ENCODE results near the gene PAPOLA. TPM values are rescaled to one million over a fixed set of nuclear protein-coding genes. Genes with fewer than 3 reads are reported as not detected.

The PAPOLA gene
- total and polyA plus RNA-seq, 2 experiments from 2014 or later, result 198 to 237 TPM

DNA sequence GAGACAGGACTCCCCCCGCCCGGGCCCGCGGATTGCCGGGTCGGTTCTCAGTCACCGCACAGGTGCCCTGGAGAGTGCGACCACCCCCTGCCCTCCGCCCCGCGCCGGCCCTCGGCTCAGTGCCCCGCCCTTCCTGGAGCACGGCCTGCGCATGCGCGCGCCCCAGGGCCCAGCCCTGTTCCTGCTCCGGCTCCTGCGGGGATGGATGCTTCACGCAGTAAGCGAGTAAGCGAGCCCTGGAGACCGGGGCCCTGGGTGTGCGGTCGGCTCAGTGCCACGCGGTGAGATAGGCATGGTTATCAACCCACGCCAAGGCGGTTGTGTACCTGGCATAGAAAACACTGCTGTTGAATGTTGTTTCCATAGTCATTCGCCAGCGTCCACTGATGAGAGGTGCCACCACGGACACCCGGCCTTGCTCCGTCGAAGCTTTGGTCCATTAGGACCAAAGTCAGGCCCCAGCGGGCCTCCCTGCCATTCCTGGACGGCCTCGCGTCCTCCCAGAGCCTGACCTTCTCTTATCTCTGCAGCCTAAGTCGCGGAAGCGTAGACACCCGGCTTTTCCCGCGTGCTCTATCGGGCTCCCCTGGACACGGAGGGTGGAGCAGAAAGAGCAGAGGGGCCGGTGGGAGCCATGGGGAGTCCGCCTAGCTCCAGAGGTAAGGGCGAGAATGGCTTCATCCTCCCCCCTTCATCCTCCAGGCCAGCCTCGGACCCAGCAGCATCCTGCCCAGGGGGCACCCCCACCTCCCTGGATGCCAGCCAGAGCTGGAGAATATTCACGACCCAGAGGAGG is 90.6 kb downstream of the PAPOLA start (continued):
- TF ChIP-seq ZNF114 (CRISPR knock-in tag; IDR thresholded peaks at IDR 0.05) (no peak), EZH2phosphoT487 (IDR thresholded peaks at IDR 0.05; ENCODE audit: unreplicated experiment) (no peak)
- TF ChIP-seq, protein P1, sequence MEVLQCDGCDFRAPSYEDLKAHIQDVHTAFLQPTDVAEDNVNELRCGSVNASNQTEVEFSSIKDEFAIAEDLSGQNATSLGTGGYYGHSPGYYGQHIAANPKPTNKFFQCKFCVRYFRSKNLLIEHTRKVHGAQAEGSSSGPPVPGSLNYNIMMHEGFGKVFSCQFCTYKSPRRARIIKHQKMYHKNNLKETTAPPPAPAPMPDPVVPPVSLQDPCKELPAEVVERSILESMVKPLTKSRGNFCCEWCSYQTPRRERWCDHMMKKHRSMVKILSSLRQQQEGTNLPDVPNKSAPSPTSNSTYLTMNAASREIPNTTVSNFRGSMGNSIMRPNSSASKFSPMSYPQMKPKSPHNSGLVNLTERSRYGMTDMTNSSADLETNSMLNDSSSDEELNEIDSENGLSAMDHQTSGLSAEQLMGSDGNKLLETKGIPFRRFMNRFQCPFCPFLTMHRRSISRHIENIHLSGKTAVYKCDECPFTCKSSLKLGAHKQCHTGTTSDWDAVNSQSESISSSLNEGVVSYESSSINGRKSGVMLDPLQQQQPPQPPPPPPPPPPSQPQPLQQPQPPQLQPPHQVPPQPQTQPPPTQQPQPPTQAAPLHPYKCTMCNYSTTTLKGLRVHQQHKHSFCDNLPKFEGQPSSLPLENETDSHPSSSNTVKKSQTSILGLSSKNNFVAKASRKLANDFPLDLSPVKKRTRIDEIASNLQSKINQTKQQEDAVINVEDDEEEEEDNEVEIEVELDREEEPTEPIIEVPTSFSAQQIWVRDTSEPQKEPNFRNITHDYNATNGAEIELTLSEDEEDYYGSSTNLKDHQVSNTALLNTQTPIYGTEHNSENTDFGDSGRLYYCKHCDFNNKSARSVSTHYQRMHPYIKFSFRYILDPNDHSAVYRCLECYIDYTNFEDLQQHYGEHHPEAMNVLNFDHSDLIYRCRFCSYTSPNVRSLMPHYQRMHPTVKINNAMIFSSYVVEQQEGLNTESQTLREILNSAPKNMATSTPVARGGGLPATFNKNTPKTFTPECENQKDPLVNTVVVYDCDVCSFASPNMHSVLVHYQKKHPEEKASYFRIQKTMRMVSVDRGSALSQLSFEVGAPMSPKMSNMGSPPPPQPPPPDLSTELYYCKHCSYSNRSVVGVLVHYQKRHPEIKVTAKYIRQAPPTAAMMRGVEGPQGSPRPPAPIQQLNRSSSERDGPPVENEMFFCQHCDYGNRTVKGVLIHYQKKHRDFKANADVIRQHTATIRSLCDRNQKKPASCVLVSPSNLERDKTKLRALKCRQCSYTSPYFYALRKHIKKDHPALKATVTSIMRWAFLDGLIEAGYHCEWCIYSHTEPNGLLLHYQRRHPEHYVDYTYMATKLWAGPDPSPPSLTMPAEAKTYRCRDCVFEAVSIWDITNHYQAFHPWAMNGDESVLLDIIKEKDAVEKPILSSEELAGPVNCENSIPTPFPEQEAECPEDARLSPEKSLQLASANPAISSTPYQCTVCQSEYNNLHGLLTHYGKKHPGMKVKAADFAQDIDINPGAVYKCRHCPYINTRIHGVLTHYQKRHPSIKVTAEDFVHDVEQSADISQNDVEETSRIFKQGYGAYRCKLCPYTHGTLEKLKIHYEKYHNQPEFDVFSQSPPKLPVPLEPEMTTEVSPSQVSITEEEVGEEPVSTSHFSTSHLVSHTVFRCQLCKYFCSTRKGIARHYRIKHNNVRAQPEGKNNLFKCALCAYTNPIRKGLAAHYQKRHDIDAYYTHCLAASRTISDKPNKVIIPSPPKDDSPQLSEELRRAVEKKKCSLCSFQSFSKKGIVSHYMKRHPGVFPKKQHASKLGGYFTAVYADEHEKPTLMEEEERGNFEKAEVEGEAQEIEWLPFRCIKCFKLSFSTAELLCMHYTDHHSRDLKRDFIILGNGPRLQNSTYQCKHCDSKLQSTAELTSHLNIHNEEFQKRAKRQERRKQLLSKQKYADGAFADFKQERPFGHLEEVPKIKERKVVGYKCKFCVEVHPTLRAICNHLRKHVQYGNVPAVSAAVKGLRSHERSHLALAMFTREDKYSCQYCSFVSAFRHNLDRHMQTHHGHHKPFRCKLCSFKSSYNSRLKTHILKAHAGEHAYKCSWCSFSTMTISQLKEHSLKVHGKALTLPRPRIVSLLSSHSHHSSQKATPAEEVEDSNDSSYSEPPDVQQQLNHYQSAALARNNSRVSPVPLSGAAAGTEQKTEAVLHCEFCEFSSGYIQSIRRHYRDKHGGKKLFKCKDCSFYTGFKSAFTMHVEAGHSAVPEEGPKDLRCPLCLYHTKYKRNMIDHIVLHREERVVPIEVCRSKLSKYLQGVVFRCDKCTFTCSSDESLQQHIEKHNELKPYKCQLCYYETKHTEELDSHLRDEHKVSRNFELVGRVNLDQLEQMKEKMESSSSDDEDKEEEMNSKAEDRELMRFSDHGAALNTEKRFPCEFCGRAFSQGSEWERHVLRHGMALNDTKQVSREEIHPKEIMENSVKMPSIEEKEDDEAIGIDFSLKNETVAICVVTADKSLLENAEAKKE (CRISPR knock-in tag; IDR thresholded peaks at IDR 0.05), result no peak

DNA sequence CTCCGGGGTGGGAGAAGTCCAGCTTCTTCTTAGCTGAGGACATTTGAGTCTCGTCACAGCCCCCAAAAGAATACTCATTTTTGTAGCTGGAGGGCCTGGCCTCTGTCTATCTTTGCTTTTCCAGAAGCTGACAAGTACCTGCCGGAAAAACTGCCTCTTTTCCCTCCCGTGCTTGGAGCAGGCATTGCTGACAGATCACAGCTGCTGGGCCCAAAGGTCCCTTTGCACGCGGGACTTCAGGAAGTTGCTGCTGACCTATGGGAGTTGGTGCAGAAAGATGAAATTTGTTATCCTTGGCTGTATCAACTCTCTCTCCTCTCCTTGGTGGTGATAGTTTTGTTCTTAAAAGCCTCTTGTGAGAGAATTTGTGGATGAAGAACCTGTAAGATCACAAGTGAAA is 92.8 kb downstream of the PAPOLA start:
- Mint-ChIP-seq H3K36me3 (ENCODE audit: low read depth) (no peaks in the 10 kb centered on the region), H3K9me3 (no peaks in the 10 kb centered on the region), H3K27me3 (ENCODE audit: insufficient read depth, low read depth, poor library complexity) (peaks cover 15% of the 10 kb centered on the region), H3K27ac (no peak overlapping the region), H3K4me3 (no peak overlapping the region), H3K4me1 (peaks cover 6% of the 10 kb centered on the region; the same call in 2 of the 3 replicates)
- TF ChIP-seq POLR2AphosphoS5 (IDR thresholded peaks at IDR 0.05; ENCODE audit: low read depth), result no peak
- TF ChIP-seq, protein P2, sequence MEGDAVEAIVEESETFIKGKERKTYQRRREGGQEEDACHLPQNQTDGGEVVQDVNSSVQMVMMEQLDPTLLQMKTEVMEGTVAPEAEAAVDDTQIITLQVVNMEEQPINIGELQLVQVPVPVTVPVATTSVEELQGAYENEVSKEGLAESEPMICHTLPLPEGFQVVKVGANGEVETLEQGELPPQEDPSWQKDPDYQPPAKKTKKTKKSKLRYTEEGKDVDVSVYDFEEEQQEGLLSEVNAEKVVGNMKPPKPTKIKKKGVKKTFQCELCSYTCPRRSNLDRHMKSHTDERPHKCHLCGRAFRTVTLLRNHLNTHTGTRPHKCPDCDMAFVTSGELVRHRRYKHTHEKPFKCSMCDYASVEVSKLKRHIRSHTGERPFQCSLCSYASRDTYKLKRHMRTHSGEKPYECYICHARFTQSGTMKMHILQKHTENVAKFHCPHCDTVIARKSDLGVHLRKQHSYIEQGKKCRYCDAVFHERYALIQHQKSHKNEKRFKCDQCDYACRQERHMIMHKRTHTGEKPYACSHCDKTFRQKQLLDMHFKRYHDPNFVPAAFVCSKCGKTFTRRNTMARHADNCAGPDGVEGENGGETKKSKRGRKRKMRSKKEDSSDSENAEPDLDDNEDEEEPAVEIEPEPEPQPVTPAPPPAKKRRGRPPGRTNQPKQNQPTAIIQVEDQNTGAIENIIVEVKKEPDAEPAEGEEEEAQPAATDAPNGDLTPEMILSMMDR (conservative IDR thresholded peaks at IDR 0.05; ENCODE audit: low read depth in 2 of 2), result no peak
- TF ChIP-seq, protein P3, sequence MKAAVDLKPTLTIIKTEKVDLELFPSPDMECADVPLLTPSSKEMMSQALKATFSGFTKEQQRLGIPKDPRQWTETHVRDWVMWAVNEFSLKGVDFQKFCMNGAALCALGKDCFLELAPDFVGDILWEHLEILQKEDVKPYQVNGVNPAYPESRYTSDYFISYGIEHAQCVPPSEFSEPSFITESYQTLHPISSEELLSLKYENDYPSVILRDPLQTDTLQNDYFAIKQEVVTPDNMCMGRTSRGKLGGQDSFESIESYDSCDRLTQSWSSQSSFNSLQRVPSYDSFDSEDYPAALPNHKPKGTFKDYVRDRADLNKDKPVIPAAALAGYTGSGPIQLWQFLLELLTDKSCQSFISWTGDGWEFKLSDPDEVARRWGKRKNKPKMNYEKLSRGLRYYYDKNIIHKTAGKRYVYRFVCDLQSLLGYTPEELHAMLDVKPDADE (IDR thresholded peaks at IDR 0.05), result no peak
- no peak for TF ChIP-seq STAT1 (IDR thresholded peaks at IDR 0.05; ENCODE audit: unreplicated experiment)
- 0 out of 2 replicates have a peak, but pooled peaks cover 4% of the 10 kb centered on the region for H3K9me2 ChIP-seq (ENCODE audit: insufficient read depth)
- no peak overlapping the region for H3K27ac ChIP-seq (ENCODE audit: low read depth)
- no peaks in the 10 kb centered on the region for H3K36me3 ChIP-seq (ENCODE audit: insufficient read depth)
- no peaks in the 10 kb centered on the region; the same call in 1 of the 2 replicates for H3K4me1 ChIP-seq (ENCODE audit: insufficient read depth)
- DNase-seq (ENCODE audit: low spot score), result no peak
- H3K4me2 ChIP-seq, result no peak overlapping the region
- H4K20me1 ChIP-seq (replicated peaks; ENCODE audit: insufficient read depth), result no peaks in the 10 kb centered on the region
- no peak for ATAC-seq
- no peaks in the 10 kb centered on the region for H3K79me2 ChIP-seq (replicated peaks; ENCODE audit: insufficient read depth)
- no peak overlapping the region for H2AFZ ChIP-seq
- peaks cover 9% of the 10 kb centered on the region for H3K27me3 ChIP-seq (ENCODE audit: insufficient read depth)
- no peak overlapping the region for H3K4me3 ChIP-seq
- no peaks in the 10 kb centered on the region for H3F3A ChIP-seq (replicated peaks; ENCODE audit: low read depth)

Measured in GM23338 (cell line).